Fibroblast of skin of scalp (primary cell): Measurements from ENCODE around the gene TBX21.
A peak's percentile ranks its signal among the peaks of the same experiment; 100 is the strongest.
"Not testable (repeated sequence)": the region's sequence is repeated elsewhere in the genome, so short reads cannot be mapped to it uniquely, and the experiment has no call there.

Experiments
- DNase-seq: peaks from one replicate; pipeline ENCODE4 v3.0.0-alpha.2; 2013

TBX21 gene

DNA sequence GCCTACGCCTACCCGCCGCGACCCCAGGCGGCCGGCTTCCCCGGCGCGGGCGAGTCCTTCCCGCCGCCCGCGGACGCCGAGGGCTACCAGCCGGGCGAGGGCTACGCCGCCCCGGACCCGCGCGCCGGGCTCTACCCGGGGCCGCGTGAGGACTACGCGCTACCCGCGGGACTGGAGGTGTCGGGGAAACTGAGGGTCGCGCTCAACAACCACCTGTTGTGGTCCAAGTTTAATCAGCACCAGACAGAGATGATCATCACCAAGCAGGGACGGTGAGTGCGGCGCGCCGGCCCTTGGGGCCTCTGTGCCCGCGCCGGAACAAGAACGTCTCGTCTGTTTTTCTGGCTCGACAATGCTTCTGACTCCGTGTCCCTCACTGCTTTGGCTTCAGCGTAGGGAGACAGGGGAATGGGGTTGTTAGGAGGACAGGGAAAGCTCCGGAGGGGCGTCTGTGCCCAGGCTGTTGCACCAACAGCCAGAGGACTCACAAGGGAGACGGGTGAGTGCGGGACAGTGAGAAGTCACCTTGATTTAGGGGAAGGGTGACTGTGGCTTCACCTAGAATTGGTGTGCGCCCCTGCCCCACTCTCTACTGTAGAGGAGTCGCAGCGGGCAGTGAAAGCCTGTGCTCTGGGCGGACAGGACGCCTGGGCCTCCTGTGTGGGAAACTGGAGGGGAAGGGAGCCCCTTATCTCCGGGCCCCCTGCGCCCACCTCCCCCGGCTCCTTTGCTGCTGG is 806 bp downstream of the TBX21 start:
- DNase-seq, result no peak

DNA sequence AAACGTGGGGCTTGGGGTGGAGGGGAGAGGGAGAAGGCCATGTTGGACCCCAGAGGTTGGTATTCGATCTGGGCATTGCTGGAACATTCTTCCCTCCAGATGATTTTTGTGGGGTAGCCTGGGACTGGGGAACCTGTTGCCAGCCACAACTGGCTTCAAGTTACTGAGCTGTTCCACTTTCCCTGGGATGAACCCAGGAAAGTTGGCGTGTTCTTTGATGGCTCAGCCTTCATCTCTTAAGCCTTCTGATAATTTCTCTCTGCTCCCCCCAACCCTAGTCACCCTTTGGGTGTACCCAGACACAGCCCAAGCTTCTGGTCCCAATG is 2.1 kb downstream of the TBX21 start:
- no peak for DNase-seq

DNA sequence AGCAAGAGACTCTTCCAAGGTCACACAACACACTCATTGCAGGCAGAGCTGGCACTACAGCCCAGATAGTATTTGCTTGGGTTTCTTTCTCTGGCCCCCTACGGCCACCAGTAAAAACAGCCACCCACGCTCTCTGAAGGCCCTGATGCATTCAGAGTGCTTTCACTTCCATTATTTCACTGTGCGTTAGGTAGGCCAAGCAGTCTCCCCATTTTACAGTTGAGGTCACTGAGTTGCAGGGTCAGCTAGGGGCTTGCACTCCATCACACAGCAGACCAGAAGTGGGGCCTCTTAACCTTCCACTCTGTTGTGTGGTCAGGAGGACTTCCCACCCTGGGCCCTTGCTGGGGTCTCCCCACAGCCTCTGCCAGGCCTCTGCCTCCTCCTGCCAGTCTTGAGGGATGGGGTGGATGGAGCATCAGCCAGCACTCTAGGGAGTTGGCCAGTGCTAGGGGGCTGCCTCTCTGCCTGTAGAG is 2.5 kb downstream of the TBX21 start:
- DNase-seq, result no peak

DNA sequence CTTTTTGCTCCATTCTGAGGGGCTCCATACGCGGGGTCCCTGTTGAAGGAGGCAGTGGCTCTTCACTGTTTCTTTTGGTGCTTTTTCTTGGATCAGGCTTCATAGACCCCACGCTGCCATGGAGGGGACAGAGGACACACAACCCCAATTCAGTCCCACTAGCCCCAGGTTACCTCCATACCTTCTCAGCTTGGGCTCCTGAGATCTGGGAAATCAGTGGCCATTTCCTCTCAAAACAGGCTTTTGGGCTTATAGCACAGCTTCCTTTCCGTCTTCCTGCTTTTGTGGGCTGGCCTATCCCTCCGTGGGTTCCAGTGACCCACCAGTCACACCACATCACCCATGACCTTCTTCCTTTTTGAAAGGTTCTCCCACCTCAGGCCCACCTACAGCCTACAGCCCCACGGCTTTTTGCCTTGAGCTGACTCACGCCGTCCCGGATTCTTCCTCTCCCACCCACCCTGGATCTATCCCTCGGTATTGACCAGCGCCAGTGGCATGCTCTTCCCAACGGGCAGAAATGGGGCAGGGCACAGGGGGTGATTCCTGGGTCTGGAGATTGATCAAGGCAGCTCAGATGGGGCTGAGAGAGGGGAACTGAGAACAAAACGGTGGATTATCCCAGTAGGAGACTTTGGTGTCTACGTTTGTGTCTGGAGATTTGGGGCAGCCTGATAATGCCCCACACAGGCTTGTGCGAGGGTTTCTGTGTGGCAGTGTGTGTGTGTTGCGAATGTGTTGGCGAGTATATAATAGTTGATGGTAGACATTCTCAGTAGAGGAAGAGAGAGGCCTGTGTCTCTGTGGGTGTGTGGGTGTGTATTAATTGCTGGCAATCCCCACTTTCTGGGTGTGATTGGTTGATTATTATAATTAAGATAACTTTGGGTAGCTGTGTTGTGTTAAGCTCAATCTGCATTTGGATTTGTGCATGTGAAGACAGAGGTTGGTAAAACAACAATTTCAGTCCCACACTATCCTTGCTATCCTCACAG is 3.8 kb downstream of the TBX21 start:
- no peak for DNase-seq

DNA sequence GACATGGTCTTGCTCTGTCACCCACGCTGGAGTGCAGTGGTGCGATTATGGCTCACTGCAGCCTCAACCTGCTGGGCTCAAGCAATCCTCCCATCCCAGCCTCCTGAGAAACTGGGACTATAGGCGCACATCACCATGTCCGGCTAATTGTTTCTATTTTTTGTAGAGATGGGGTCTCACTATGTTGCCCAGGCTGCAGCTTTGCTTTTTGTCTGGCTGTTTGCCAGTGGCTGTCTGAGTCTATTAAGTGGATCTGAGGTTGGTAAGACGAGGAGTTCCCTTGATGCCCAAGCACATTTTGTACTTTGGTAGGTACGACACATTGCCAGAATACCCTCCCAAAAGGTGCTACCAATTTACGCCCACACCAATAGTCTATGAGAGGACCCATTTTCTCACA is 5.1 kb downstream of the TBX21 start:
- no peak for DNase-seq

DNA sequence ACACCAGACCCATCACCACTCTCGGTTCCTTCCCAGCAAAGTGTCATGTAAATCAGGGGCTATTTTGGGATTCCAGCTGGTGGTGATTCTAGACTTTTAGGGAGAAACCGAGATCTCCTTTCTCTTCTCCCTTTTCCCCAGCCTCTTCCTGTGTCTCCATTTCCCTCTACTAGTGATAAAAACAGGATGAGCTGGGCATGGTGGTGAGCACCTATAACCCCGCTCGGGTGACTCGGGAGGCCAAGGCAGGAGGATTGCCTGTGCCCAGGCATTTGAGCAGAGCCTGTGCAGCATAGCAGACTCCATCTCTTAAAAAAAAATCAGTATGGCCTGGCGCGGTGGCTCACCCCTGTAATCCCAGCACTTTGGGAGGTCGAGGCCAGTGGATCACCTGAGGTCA is 6.1 kb downstream of the TBX21 start:
- DNase-seq, result no peak

DNA sequence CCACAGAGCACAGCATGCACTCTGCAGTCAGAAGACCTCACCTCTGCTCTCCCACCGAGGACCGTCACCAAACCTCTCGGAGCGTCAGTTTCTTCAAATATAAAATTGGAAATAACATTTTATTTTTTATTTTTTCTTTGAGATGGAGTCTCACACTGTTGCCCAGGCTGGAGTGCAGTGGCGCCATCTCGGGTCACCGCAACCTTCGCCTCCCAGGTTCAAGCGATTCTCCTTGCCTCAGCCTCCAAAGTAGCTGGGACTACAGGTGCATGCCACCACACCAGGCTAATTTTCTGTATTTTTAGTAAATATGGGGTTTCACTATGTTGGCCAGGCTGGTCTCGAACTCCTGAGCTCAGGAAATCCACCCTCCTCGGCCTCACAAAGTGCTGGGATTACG is 6.9 kb downstream of the TBX21 start:
- DNase-seq, result not testable (repeated sequence)

DNA sequence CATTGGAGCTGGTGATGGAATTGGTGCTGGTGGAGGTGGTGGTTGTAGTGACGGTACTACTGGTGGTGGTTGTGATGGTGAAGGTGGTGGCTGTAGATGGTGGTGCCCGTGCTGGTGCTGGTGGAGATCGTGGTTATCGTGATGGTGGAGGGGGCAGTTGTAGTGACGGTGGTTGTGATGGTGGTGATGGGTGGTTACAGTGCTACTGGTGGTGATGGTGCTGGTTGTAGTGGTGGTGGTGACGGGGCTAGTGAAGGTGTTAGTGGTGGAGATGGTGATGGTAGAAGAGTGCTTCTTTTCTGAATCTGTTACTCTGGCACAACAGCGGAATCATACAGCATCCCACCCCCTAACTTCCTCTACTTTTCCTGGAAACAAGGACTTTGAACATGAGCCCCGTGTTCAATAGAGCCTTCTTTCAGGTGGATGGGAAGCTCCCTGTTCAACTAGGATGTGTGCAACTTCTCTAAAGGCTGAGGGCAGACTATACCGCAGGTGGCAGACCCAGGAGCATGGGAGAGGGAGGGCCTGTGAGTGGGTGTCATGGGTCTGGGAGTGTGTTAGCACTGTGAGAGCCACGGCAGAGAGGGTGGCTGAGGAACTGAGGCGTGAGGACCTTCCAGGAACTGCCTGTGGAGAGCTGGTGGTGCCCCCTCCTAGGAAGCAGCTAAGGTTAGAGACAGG is 8.2 kb downstream of the TBX21 start:
- DNase-seq, result no peak

DNA sequence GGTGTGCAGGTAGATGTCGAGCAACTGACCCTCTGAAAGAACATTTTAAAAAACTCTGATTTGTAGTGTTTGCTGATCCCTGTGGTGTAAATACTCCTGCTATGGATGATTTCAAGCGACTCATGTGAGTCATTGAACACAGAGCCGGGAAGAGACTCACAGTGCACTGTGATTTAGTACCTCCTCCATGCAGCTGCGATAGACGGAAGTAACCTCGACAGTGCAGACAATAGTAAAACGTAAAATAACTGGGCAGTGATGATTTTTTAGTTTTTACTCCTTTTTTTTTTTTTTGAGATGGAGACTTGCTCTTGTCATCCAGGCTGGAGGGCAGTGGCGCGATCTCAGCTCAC is 8.7 kb downstream of the TBX21 start:
- DNase-seq, result no peak

DNA sequence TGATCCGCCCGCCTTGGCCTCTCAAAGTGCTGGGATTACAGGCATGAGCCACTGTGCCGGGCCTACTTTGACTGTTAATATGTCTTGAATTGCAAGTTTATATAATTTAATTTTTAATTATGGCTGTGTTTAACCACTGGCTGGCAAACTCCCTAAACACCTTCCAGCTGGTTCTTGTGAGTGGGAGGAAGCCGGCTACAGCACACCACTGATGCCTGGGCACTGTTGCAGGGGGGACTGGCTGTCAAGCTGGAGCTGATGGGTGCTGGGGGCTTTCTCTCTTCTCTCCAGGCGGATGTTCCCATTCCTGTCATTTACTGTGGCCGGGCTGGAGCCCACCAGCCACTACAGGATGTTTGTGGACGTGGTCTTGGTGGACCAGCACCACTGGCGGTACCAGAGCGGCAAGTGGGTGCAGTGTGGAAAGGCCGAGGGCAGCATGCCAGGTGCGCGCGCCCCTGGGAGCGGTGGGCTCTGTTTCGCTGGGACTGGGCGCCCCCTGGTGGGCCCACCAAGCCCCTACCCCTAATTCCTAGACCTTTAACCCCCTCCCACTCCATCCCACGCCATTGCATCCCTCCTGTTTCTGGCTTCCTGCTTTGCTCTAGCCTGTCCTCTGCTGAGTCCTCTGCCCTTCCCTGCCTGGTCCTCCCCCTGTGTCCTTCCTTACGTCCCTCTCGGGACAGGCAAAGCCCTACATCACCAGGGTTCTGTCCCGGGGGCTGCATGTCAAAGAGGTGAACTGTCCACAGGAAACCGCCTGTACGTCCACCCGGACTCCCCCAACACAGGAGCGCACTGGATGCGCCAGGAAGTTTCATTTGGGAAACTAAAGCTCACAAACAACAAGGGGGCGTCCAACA is 9.5 kb downstream of the TBX21 start:
- DNase-seq, result peak; percentile 27

DNA sequence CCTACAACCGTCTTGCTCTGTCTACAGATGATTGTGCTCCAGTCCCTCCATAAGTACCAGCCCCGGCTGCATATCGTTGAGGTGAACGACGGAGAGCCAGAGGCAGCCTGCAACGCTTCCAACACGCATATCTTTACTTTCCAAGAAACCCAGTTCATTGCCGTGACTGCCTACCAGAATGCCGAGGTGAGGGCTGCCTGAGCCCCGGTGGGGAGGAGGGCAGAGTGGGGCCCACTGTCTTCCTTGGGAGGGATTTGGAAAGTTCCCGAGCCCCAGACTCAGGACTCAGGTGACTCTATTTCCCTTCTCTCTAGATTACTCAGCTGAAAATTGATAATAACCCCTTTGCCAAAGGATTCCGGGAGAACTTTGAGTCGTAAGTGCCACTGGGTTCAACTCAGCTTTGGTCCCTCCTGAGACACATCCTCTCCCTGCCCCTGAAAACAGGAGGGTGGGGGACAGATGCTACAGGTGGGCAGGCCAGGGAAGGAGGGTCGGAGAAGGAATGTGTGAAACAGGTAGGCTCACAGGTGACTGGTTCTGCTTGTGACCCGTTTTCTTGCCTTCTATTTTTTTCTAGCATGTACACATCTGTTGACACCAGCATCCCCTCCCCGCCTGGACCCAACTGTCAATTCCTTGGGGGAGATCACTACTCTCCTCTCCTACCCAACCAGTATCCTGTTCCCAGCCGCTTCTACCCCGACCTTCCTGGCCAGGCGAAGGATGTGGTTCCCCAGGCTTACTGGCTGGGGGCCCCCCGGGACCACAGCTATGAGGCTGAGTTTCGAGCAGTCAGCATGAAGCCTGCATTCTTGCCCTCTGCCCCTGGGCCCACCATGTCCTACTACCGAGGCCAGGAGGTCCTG is 11.4 kb downstream of the TBX21 start:
- no peak for DNase-seq

DNA sequence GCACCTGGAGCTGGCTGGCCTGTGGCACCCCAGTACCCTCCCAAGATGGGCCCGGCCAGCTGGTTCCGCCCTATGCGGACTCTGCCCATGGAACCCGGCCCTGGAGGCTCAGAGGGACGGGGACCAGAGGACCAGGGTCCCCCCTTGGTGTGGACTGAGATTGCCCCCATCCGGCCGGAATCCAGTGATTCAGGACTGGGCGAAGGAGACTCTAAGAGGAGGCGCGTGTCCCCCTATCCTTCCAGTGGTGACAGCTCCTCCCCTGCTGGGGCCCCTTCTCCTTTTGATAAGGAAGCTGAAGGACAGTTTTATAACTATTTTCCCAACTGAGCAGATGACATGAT is 12.0 kb downstream of the TBX21 start:
- DNase-seq, result no peak

DNA sequence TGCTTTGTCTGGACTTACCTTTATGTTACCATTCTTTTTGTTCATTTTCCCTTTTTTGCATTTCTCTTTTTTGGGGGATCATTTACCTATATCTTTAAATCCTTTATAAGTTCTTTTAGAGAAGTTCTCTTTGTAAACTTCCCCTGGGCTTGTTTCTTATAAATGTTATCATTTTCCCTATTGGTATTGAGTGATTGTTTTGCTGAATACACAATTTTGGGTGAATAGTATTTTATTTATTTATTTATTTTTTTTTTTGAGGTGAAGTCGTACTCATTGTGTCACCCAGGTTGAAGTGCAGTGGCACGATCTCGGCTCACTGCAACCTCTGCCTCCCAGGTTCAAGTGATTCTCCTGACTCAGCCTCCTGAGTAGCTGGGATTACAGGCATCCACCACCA is 18.4 kb downstream of the TBX21 start:
- no peak for DNase-seq

DNA sequence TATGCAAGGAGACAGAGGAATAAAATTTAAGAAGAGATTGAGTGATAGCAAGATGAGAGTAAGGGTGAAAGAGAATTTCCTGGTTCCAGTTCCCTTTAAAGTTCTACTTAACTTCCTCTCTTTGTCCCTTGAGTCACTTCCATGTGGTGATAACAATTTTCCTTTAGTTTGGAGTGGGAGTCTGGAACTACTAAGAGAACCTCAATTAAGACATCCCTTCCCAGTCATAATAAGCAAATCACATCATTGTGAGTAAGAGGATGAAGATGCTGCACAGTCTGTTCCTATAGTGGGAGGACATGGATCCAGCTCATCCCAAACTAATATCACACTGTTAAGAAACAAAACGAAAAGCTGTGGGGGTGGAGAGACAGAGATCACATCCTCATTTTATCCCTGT is 24.4 kb downstream of the TBX21 start:
- no peak for DNase-seq

DNA sequence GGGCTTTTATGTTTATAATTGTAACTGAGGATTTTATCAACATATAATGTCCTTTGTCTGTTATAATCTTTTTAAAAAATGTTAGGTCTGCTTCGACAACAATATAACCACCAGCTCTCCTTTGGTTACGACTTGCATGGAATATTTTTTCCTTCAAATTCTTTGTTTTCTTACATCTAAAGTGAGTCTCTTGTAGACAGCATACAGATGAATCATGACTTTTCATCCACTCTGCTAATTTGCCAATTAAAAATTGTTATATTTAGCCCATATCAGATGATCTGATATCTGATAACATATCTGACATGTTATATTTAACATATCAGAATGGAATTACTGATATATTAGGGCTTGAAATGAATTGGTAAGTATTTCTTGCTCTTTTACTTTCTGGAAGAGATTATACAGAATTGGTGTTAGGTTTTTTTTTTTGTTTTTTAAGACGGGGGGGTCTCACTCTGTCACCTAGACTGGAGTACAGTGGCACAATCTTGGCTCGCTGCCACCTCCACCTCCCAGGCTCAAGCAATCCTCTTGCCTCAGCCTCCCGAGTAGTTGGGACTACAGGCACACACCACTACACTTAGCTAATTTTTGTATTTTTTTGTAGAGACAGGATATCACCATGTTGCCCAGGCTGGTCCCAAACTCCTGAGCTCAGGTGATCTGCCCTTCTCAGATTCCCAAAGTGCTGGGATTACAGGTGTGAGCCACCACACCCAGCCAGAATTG is 27.5 kb downstream of the TBX21 start:
- DNase-seq, result no peak

DNA sequence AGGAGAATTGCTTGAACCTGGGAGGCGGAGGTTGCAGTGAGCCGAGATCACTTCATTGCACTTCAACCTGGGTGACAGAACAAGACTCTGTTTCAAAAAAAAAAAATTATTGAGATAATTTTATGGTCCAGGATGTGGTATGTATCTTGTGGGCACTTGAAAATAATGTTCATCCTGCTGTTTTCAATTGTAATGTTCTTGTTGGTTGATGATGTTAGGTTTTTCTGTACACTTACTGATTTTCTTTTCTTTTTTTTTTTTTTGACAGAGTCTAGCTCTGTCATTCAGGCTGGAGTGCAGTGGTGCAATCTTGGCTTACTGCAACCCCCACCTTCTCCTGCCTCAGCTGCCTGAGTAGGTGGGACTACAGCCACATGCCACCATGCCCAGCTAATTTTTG is 29.7 kb downstream of the TBX21 start:
- DNase-seq, result no peak

DNA sequence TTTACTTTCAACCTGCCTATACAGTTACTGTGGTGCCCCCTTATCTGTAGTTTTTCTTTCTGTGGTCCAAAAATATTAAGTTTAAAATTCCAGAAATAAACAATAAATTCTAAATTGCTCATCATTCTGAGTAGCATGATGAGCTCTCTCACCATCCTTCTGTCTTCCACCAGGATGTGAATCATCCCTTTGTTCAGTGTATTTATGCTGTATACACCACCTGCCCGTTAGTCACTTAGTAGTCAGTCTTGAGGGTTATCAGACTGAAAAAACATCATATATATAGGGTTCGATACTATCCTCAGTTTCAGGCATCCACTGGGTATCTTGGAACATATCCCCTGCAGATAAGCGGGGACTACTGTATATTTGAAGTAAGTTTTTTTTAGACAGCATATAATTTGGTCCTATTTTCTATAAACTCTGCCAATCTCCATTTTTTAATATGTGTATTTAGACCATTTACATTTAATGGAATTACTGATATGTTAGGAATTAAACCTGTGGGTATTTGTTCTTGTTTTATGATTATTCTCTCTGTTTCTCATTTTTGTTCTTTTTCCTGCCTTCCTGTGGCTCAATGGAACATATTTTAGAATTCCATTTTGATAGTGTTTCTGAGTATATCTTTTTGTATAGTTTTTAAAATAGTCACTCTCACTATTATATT is 31.0 kb downstream of the TBX21 start:
- DNase-seq, result no peak

DNA sequence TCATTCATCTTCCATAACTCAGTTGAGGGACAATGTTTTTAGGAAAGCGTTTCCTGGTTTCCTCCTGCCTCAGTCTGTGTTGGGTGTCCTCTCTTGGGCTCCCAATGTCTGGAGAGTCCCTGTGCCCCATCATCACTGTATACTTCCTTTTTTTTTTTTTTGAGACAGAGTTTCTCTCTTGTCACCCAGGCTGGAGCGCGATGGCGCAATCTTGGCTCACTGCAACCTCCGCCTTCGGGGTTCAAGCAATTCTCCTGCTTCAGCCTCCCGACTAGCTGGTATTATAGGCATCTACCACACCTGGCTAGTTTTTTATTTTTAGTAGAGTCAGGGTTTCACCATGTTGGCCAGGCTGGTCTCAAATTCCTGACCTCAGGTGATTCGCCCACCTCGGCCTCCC is 40.6 kb downstream of the TBX21 start:
- DNase-seq, result not testable (repeated sequence)

DNA sequence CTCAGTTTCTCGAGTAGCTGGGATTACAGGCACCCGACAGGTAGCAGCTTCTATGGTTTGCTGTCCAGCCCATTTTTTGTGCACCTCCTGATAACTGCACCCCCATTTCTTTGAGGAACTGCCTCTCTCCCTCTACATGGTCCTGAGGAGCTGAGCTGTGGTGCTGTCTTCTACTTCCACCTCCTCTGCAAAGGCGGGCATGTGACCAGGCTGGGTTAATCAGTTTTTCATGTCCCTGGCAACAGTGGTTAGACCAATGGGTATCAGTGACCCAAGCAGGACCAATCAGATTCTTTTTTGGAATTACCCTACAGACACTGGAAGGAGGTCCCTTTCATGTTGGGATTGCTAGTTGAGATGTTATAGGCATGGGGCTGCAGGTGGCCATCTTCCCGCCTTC is 41.3 kb downstream of the TBX21 start:
- no peak for DNase-seq

DNA sequence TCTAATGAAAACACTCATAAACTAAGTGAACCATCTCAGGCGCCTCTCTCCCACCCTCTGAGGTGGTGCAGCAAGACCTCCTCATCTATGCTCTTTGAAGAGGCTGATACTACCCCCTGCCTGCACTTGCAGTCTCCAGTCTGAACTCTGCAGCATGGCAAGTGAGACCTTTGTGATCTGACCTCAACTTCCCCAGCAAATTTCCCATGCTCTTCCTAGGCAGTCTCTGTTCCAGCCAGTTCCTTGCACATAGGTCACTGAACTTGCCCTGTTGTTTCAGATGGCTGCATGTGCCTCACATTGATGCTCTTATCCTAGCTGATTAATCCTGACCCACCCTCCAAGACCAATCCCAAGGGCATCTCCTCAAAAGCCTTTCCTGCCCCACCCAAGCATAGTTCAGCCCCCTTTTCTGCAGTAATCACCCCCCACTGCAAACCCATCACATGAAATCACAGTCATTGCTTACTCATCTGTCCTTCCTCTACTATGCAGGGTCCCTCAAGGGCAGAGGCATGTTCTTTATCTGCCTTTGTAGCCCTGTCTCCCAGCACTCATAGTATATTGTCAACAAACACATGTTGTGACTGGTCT is 42.0 kb downstream of the TBX21 start:
- no peak for DNase-seq
